ENCODE results near the gene MAP3K10.

The MAP3K10 gene

DNA sequence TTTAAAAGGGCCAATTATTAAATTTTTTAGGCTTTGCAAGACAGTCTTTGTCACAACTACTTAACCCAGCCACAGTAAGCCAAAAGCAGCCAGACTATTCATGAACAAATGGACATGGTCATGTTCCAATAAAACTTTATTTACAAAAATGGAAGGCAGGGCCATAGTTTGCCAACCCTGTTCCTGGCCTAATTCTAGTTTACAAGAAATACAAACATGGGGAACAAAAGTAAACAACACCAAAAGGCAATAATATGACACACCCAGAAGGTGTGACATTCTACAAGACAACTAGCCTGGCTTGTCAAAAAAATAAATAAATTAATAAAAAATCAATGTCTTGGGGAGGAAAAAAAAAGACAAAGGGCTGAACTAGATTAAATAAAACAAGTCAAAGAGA, 60.0 kb downstream of the MAP3K10 start:
- Histone ChIP-seq H3K4me3 (no peak overlapping the region), H3K27ac (no peak overlapping the region), H3K36me3 (ENCODE audit: insufficient read depth, low read length) (peaks cover 29% of the 10 kb centered on the region; the same call in 1 of the 2 replicates), H3K9me3 (ENCODE audit: low read depth, low read length) (no peaks in the 10 kb centered on the region), H3K9ac (ENCODE audit: insufficient read length) (no peak overlapping the region)
- no peak for TF ChIP-seq FOXP2 (optimal IDR thresholded peaks at IDR 0.05; ENCODE audit: control extremely low read depth, extremely low read length, insufficient read depth)
- no peak for TF ChIP-seq EZH2 (IDR thresholded peaks at IDR 0.05)
- no peak for TF ChIP-seq POLR2AphosphoS5 (IDR thresholded peaks at IDR 0.05; ENCODE audit: borderline replicate concordance, low read depth, low read length)
- DNase-seq (ENCODE audit: low read depth, low spot score): no peak

DNA sequence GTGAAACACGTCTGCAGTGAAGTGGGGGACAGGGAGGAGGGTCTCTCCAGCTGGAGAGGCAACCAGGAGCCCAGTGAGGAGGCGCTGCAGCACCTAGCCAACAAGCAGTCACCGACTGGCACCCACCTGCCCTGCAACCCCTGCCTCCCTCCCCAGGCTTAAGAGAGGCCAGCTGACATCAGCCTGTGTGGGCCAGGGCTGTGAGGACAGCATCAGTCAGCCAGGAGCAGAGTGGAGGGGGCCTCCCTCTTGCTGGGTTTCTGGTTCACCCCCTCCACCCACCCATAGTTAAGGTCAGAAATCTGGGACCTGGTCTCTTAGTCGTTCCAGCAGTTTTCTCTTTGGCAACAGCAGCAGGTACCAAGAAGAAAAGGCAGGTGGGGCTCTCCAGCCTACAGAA, 60.8 kb downstream of the MAP3K10 start:
- no peak for TF ChIP-seq FOXP2 (optimal IDR thresholded peaks at IDR 0.05; ENCODE audit: control extremely low read depth, extremely low read length, insufficient read depth)
- no peak for TF ChIP-seq EZH2 (IDR thresholded peaks at IDR 0.05)
- TF ChIP-seq POLR2AphosphoS5 (IDR thresholded peaks at IDR 0.05; ENCODE audit: borderline replicate concordance, low read depth, low read length): no peak
- Histone ChIP-seq H3K4me3 (no peak overlapping the region), H3K27ac (no peak overlapping the region), H3K9ac (ENCODE audit: insufficient read length) (no peak overlapping the region), H3K9me3 (ENCODE audit: low read depth, low read length) (no peaks in the 10 kb centered on the region), H3K36me3 (ENCODE audit: insufficient read depth, low read length) (peaks cover 34% of the 10 kb centered on the region; the same call in 1 of the 2 replicates)
- no peak for DNase-seq (ENCODE audit: low read depth, low spot score)

DNA sequence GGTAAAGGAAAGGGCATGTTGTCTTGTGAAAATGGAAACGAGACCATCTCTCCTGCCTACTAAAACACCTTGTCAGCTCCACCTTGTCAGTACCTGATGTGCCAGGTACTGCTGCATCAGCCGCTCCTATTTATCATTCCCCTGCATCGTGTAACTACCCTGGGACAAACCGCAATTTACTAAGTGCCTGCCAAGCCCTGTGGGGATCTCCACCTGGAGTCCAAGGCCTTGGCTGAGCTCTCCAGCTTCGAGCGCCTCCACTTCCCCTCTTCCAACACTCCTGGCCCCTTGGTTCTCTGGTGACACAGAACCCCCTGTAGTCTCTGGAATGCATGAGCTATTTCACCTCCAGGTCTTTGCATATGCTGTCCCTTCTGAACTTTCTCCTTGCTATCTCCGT, 61.2 kb downstream of the MAP3K10 start:
- no peaks in the 10 kb centered on the region for H3K9me3 ChIP-seq (ENCODE audit: low read depth, low read length)
- TF ChIP-seq POLR2AphosphoS5 (IDR thresholded peaks at IDR 0.05; ENCODE audit: borderline replicate concordance, low read depth, low read length) (no peak), EZH2 (IDR thresholded peaks at IDR 0.05) (no peak), FOXP2 (optimal IDR thresholded peaks at IDR 0.05; ENCODE audit: control extremely low read depth, extremely low read length, insufficient read depth) (no peak)
- no peak overlapping the region for H3K9ac ChIP-seq (ENCODE audit: insufficient read length)
- H3K27ac ChIP-seq: no peak overlapping the region
- H3K36me3 ChIP-seq (ENCODE audit: insufficient read depth, low read length): peaks cover 34% of the 10 kb centered on the region; the same call in 1 of the 2 replicates
- no peak overlapping the region for H3K4me3 ChIP-seq
- no peak for DNase-seq (ENCODE audit: low read depth, low spot score)

DNA sequence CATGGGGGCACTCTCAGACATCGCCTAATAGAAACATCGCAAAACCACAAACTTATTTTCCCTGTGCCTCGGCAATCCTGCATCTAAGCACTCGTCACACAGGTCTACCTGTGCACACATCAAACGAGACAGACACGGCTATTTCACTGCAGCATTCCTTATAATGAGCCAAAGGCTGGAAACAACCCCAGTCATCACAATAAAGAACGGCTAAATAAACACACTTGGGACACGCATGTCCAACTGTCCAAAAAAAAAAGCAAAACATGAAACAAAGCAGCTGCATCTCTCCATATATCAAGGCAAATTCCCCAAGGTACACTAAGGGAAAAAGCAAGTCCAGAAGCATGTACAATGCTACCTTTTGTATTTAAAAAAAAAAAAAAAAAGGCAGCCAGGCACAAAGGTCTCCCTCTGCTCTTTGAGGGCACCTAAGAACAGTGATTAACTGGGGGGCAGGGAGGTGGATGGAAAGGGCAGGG, 62.4 kb downstream of the MAP3K10 start:
- DNase-seq (ENCODE audit: low read depth, low spot score): no peak
- peaks cover 34% of the 10 kb centered on the region; the same call in 1 of the 2 replicates for H3K36me3 ChIP-seq (ENCODE audit: insufficient read depth, low read length)
- no peak for TF ChIP-seq POLR2AphosphoS5 (IDR thresholded peaks at IDR 0.05; ENCODE audit: borderline replicate concordance, low read depth, low read length)
- TF ChIP-seq FOXP2 (optimal IDR thresholded peaks at IDR 0.05; ENCODE audit: control extremely low read depth, extremely low read length, insufficient read depth): no peak
- TF ChIP-seq EZH2 (IDR thresholded peaks at IDR 0.05): no peak

DNA sequence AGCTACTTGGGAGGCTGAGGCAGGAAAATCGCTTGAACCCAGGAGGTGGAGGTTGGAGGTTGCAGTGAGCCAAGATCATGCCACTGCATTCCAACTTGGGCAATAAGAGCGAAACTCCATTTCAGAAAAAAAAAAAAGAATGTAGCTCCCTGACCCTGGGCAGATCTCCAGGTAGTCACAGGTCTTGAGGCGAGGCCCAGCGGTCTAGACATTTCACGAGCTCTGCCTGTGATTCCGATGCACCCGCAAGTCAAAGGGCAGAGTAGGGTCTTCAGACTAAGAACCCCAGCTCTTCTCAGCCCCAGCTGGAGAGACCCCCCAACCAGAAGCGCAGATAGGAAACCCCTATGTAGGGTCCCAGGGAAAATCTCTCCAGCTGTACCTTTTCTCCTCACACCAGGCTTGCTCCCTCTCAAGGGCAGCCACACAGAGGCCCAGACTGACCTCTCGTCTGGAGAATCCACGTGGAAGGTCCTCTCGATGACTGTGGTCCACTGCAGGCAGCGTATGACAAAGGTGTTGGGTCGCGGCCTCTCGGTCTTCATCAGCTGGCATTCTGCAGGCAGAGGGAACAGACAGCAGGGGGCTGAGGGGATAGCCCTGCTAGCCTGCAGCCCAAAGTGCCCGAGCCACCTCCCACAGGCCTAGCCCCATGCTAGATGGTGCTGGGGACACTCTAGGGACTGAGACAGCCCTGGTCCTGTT, 63.6 kb downstream of the MAP3K10 start:
- Histone ChIP-seq H3K27ac (no peak overlapping the region), H3K4me3 (no peak overlapping the region), H3K9ac (ENCODE audit: insufficient read length) (no peak overlapping the region), H3K36me3 (ENCODE audit: insufficient read depth, low read length) (peaks cover 34% of the 10 kb centered on the region; the same call in 1 of the 2 replicates), H3K9me3 (ENCODE audit: low read depth, low read length) (no peaks in the 10 kb centered on the region)
- DNase-seq (ENCODE audit: low read depth, low spot score): no peak
- TF ChIP-seq FOXP2 (optimal IDR thresholded peaks at IDR 0.05; ENCODE audit: control extremely low read depth, extremely low read length, insufficient read depth) (no peak), POLR2AphosphoS5 (IDR thresholded peaks at IDR 0.05; ENCODE audit: borderline replicate concordance, low read depth, low read length) (no peak), EZH2 (IDR thresholded peaks at IDR 0.05) (no peak)

More for the DNA sequence above, 62.4 kb downstream of the MAP3K10 start:
- Histone ChIP-seq H3K27ac (no peak overlapping the region), H3K9me3 (ENCODE audit: low read depth, low read length) (no peaks in the 10 kb centered on the region), H3K9ac (ENCODE audit: insufficient read length) (no peak overlapping the region), H3K4me3 (no peak overlapping the region)

DNA sequence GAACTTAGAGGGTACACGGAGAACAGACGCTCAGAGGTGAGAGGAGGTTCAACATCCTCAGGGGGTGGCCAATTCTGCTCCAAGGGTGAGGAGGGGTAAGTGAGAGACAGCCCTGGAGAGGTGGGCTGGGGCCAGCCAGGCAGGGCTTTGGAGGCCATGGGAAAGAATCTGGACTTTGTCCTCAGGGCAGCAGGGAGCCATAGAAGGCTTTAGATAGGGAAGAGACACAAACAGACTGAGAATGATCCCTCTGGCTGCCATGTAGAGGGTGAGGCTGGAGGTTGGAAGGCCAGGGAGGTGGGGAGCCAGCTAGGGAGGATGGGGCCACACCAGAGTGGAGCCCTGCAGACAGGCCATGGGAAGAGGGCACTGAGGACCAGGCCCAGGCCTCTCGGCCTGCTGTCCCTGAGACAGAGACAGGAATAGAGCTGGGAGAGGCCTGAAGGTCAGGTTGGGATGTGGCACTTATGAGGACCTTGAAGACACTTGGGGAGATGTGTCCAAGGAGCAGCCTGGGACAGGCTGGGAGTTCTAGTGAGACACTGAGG, 64.5 kb downstream of the MAP3K10 start:
- Histone ChIP-seq H3K9me3 (ENCODE audit: low read depth, low read length) (no peaks in the 10 kb centered on the region), H3K9ac (ENCODE audit: insufficient read length) (no peak overlapping the region), H3K36me3 (ENCODE audit: insufficient read depth, low read length) (peaks cover 34% of the 10 kb centered on the region; the same call in 1 of the 2 replicates), H3K4me3 (no peak overlapping the region), H3K27ac (no peak overlapping the region)
- DNase-seq (ENCODE audit: low read depth, low spot score): no peak
- TF ChIP-seq POLR2AphosphoS5 (IDR thresholded peaks at IDR 0.05; ENCODE audit: borderline replicate concordance, low read depth, low read length) (no peak), EZH2 (IDR thresholded peaks at IDR 0.05) (no peak), FOXP2 (optimal IDR thresholded peaks at IDR 0.05; ENCODE audit: control extremely low read depth, extremely low read length, insufficient read depth) (no peak)

DNA sequence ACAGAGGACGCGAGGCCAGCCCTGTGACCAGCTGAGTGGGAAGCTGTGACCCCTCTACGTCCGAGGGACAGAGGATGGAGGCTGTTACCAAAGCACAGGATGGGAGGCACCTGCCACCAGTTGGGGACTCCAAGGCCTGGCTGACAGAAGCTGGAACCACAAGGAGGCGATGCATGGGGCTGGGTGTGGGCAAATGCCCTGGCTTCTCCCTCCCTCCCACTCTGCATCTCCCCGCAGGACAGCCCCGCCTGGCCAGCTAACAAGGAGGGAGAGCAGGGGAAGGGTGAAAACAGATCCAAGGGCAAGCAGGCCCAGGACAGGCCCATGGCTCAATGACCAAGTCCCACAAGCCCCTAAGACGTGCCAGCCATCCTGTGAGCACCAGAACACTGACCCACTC, 65.3 kb downstream of the MAP3K10 start:
- TF ChIP-seq FOXP2 (optimal IDR thresholded peaks at IDR 0.05; ENCODE audit: control extremely low read depth, extremely low read length, insufficient read depth) (no peak), POLR2AphosphoS5 (IDR thresholded peaks at IDR 0.05; ENCODE audit: borderline replicate concordance, low read depth, low read length) (no peak), EZH2 (IDR thresholded peaks at IDR 0.05) (no peak)
- Histone ChIP-seq H3K4me3 (no peak overlapping the region), H3K36me3 (ENCODE audit: insufficient read depth, low read length) (peaks cover 32% of the 10 kb centered on the region; the same call in 1 of the 2 replicates), H3K27ac (no peak overlapping the region), H3K9me3 (ENCODE audit: low read depth, low read length) (no peaks in the 10 kb centered on the region), H3K9ac (ENCODE audit: insufficient read length) (no peak overlapping the region)
- no peak for DNase-seq (ENCODE audit: low read depth, low spot score)

DNA sequence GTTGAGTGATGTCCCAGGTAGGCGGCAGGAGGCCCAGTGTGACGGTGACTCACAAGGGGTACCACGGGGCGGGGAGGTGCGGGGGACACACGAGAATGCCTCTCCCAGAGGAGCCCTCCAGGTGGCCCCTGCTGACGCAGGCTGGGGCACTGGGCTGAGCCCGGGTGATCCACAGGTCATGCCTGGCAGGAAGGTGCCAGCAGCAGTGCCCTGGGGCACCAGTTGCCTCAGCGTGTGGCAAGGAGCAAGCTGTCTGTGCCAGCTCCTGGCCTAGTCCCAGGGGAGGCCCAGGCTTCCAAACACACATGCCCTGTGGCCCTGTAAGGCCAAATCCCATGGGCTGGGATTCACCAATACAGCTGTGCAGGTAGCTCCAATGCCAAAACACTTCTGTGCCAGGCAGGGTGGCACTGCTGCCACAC, 65.9 kb downstream of the MAP3K10 start:
- DNase-seq (ENCODE audit: low read depth, low spot score): no peak
- TF ChIP-seq FOXP2 (optimal IDR thresholded peaks at IDR 0.05; ENCODE audit: control extremely low read depth, extremely low read length, insufficient read depth) (no peak), EZH2 (IDR thresholded peaks at IDR 0.05) (no peak), POLR2AphosphoS5 (IDR thresholded peaks at IDR 0.05; ENCODE audit: borderline replicate concordance, low read depth, low read length) (no peak)
- Histone ChIP-seq H3K36me3 (ENCODE audit: insufficient read depth, low read length) (peaks cover 32% of the 10 kb centered on the region; the same call in 1 of the 2 replicates), H3K9ac (ENCODE audit: insufficient read length) (no peak overlapping the region), H3K9me3 (ENCODE audit: low read depth, low read length) (no peaks in the 10 kb centered on the region), H3K27ac (no peak overlapping the region), H3K4me3 (no peak overlapping the region)

Data from SK-N-MC (cell line).